Hematopoietic multipotent progenitor cell treated with erythropoietin and hydrocortisone succinate and interleukin-3 and kit ligand, for 15 days (in vitro differentiated cells): ENCODE measurements around the gene RGL2.
"Not testable (repeated sequence)": the region's sequence is repeated elsewhere in the genome, so short reads cannot be mapped to it uniquely, and the experiment has no call there.

Experiments
- DNase-seq: peaks from one replicate; pipeline ENCODE4 v3.0.0-alpha.2; 2015; ENCODE audit warnings: low spot score

Gene RGL2, protein sequence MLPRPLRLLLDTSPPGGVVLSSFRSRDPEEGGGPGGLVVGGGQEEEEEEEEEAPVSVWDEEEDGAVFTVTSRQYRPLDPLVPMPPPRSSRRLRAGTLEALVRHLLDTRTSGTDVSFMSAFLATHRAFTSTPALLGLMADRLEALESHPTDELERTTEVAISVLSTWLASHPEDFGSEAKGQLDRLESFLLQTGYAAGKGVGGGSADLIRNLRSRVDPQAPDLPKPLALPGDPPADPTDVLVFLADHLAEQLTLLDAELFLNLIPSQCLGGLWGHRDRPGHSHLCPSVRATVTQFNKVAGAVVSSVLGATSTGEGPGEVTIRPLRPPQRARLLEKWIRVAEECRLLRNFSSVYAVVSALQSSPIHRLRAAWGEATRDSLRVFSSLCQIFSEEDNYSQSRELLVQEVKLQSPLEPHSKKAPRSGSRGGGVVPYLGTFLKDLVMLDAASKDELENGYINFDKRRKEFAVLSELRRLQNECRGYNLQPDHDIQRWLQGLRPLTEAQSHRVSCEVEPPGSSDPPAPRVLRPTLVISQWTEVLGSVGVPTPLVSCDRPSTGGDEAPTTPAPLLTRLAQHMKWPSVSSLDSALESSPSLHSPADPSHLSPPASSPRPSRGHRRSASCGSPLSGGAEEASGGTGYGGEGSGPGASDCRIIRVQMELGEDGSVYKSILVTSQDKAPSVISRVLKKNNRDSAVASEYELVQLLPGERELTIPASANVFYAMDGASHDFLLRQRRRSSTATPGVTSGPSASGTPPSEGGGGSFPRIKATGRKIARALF

DNA sequence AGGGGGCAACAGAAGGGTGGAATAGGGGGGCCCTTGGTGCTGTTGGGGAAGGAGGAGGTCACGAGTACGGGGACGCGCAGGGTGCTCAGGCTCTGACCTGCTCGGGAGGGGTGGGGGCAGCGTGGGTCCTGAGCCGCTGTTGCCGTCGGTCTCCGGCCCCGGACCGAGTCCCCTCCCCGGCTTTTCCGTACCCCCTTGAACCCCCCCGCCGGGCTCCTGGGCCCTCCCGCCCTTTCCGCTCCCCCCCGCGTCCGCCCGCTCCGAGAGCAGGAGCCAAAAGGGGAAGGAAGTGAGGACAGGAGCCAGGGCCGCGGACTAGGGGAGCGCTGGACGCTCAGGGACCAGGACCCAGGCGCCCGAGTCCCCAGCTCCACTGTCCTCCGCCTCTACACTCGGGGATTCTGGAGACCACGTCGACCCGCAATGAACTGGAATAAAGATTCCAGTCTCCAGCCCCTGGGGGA lies at the start of gene RGL2:
Gene RGL2 (minus strand): TSS at position 170 of the 464 bp plus-strand sequence. CDS start 332 bp downstream, outside the sequence.
- DNase-seq, result peak; percentile 38

DNA sequence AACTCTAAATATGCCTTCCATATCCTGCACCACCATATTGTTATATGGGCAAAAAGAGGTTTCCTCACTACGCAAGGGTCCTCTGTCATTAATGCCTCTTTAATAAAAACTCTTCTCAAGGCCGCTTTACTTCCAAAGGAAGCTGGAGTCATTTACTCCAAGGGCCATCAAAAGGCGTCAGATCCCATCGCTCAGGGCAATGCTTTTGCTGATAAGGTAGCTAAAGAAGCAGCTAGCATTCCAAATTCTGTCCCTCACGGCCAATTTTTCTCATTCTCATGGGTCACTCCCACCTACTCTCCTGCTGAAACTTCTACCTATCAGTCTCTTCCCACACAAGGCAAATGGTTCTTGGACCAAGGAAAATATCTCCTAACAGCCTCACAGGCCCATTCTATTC lies 49.1 kb upstream of the RGL2 start:
- no peak for DNase-seq

DNA sequence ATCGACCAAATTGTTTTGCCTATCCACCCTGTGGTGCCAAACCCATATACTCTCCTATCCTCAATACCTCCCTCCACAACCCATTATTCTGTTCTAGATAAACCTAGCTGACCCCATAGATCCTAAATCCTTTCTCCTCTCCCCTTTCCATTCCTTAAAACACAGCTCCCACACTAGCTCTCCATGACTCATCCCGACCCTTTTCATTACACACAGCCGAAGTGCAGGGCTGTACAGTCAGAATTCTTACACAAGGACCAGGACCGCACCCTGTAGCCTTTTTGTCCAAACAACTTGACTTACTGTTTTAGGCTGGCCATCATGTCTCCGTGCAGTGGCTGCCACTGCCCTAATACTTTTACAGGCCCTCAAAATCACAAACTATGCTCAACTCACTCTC lies 48.2 kb upstream of the RGL2 start:
- not testable (repeated sequence) for DNase-seq

DNA sequence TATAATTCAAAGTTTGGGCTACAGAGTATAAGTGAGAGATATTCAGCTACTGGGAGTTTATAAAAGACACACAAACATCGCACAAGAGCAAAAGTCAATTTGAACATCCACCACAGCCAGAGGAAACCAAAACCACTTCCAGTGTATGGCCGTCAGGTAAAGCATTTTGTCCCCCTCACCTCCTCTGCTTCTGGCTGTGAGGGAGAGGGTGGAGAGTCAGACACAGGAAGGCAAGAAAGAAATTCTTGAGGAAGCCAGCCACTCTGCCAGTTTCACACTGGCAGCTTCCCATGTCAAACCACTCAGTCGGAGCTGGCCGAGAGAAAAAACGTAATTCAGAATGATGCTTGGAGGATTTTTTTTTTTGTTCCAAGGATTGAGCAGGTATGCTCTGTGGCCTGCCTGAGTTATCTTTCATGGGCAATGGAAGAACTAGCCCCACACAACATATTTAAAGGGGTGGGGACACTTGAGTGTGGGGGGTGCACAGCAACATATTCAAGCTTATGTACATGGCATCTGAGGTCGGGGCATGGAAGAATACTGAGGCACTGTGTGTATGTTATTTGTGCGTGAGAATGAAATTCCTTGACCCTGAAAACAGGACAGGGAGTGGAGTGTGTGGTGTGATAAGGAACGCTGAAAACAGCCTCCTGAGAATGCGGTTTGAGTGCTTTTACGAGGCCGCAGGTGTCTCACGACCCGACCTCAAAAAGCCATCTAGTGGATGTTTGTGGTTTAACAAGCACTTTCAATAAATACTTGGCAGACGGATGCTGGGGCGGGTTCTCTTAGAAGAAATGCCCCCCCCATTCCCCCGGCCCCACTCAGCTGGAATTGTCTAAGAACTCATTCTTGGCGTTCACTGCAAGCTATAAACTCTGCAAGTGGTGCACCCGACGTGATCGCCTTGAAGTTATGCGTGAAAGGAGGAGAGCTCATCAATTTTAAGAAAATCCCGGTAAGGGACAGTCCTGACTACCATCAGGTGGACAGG lies 46.3 kb upstream of the RGL2 start:
- DNase-seq, result peak; percentile 84

DNA sequence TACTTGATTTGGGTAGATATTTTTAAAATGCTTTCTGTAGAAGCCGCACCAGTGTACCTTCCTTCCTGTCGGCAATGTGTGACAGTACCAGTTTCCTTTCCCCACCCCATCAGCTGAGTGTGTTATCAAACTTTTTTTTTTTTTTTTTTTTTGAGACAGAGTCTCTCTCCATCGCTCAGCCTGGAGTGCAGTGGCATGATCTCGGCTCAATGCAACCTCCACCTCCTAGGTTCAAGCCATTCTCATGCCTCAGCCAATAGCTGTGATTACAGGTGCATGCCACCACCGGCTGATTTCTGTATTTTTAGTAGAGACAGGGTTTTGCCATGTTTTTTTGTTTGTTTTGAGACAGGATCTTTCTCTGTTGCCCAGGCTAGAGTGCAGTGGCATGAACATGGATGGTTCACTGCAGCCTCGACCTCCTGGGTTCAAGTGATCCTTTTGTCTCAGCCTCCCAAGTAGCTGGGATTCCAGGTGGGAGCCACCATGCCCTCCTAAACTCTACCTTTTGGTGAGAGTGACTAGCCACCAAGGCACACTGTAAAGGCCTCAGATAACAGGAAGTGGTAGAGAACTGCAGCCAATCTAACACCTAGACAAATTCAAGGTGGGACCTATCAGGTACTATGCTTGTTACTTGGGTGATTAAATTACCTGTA lies 45.3 kb upstream of the RGL2 start:
- peak; percentile 23 for DNase-seq

DNA sequence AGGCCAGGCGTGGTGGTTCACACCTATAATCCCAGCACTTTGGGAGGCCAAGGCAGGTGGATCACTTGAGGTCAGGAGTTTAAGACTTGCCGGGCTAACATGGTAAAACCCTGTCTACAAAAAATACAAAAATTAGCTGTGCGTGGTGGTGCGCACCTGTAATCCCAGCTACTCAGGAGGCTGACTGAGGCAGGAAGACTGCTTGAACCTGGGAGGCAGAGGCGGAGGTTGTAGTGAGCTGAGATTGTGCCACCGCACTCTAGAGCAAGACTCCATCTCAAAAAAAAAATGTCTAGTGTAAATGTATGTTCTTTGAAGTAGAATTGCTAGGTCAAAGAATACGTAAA lies 44.8 kb upstream of the RGL2 start:
- not testable (repeated sequence) for DNase-seq

DNA sequence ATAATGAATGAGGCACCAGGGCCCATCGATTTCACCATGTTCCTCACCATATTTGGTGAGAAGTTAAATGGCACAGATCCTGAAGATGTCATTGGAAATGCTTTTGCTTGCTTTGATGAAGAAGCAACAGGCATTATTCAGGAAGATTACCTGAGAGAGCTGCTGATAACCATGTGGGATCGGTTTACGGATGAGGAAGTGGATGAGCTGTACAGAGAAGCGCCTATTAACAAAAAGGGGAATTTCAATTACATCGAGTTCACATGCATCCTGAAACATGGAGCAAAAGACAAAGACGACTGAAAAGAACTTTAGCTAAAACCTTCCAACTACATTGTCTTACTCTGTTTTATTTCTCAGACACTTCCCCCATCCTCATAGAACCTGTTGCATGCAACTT lies 40.5 kb upstream of the RGL2 start:
- no peak for DNase-seq

DNA sequence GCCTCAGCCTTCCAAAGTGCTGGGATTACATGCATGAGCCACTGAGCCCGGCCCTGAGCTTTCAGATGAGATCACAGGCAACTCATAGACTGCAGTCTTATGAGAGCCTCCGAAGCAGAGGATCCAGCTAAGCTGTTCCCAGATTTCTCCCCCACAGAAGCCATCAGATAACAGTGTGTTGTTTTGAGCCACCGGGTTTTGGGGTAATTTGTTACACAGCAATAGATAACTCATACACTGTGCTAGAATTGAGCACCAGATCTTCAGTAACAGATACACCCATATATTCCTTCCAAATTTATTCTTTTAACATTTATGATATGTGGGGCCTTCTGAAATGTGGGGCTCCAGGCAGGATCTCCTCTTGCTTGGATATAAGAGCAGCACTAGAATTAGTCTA lies 37.8 kb upstream of the RGL2 start:
- no peak for DNase-seq

DNA sequence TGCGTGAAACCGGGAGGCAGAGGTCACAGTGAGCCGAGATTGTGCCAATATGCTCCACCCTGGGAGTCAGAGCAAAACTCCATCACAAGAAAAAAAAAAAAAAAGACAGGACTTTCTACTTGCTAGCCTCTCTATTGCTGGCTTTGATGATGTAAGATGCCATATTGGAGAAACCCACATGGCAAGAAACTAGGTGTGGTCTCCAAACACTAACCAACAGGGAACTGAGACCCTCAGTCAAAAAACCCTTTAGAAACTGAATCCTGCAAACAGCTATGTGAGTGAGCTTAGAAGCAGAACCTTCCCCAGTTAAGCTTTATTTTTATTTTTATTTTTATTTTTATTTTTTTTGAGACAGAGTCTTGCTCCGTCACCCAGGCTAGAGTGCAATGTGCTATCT lies 37.2 kb upstream of the RGL2 start:
- no peak for DNase-seq

DNA sequence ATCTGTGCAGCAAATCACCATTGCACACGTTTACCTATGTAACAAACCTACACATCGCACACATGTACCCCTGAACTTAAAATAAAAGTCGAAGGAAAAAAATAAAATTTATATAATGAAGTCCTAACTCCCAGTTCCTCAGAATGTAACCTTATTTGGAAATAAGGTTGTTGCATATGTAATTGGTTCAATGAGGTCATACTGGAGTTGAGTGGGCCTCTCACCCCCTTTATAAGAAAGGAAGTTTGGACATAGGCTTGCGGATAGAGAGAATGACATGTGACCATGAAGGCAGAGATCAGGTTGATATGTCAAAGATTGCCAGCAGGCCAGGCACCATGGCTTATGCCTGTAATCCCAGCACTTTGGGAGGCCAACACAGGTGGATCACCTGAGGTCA lies 34.9 kb upstream of the RGL2 start:
- no peak for DNase-seq

DNA sequence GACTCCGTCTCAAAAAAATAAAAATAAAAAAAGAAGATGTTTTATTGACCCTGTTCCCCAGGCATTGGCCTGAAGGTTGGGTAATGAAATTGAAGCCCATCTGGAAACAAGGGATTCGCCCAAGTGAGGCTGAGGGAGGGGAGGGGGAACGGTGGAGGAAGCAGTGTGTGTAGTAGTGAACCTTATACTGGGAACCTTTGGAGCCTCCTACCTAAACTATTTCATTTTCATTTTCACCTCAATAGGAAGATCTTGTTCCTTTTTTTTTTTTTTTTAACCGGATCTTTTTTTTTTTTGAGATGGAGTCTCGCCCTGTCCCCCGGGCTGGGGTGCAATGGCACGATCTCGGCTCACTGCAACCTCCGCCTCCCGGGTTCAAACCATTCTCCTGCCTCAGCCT lies 32.0 kb upstream of the RGL2 start:
- no peak for DNase-seq

DNA sequence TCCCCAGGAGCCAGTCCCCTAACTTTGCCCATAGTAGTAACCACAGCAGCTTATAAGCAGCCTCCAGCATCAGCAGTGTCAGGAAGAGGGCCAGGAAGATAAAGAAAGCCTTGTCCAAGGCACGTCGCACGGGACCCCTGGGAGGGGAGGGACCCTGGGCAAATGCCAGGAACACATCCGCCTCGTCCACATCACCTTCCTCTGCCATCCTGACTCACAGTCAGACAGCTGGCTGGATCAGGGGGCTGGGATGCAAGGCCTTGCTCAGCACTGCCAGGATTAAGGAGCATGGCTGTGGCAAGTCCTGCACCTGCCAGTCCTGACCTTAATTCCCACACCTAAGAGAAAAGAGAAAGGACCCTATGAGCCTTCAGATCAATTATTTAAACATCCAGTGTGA lies 30.3 kb upstream of the RGL2 start:
- DNase-seq, result no peak

DNA sequence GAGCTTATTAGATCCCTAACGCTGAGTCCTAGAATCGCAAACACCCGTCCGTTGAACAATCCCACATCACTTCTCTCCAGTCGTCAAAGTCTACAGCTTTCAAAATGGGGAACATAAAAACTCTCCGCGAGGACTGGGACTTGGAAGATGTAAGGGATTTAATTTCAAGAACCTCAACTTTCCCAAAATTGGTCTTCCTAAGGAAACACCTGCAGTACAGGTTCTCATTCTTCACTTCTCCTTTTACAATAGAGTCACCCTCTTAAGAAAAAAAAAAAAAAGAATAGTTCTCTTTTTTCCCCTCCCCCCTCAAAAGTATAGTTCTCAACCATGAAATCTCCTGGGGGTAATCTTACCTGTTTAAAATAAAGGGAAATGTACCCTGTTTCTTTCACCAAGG lies 25.4 kb upstream of the RGL2 start:
- no peak for DNase-seq

DNA sequence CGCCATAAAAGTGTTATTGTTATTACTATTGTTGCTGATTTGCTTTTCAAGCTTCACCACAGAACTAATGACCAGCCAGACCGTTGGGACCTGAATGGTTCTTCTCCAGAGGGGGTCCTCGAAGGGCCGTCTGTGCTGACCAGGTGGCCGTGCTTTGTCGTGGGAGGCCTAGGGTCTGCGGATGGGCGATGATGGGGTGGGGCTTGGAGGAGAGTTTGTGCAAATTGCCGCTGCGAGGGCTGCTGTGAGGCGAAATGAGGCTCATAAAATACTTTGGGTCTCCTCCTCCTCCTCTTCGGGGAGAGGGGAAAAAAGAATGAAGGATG lies 24.8 kb upstream of the RGL2 start:
- DNase-seq, result no peak

DNA sequence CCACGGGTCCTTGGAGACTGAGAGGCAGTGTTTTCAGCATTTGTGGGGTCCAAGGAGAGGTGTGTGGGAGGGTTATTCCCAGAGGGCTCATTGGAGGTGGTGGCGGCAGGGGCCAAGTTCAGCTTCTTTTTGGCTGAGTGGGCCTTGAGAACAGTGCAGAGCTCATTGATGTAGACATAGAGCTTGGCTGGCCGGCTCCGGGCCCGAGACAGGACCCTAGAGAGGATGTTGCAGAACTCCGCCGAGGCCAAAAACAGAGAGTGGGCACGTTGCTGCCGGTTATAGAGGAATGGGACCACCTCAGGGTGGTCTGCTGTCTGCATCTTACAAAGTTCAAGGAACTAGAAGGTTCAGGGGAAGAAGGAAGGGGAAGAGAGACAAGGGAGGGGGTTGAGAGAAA lies 22.5 kb upstream of the RGL2 start:
- no peak for DNase-seq

DNA sequence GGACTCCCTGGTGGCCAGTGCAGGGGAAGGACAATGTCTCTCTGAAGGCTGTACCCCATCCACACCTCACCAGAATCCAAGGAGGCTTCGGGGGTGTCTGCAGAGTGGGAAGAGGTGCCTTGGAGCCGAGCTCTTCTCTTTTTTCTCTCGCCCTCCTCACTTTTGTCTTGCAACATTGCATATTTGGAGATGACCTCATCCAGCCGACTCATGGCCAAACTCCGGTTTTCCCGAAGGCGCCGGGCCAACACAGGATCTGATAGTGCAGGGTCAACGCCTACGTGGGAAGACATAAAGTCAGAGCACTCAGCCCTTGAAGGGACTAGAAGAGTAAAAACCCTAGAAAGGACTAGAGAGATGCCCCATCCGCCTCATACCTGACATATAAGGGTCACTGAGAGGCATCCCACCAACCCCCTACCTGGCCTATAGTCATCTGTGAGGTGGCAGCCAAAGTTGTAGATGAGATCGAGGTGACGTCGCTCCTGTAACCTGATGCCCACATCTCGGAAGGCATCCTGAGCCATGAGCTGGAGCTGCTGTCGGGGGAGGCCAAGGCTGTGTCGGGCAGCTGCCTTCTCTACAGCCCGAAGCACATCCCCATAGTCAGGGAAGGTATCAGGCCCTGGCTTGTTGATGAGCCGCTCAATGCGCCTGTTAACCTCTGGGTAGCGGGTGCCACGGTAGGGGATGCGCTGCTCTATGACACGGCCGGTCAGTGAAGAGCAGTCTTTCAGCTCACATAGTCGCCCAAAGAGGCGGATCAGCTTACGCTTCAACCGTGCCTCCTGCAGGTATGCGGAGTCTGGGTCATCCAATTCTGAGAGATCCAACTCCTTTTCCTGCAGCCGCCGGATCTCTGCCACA lies 21.8 kb upstream of the RGL2 start:
- no peak for DNase-seq

DNA sequence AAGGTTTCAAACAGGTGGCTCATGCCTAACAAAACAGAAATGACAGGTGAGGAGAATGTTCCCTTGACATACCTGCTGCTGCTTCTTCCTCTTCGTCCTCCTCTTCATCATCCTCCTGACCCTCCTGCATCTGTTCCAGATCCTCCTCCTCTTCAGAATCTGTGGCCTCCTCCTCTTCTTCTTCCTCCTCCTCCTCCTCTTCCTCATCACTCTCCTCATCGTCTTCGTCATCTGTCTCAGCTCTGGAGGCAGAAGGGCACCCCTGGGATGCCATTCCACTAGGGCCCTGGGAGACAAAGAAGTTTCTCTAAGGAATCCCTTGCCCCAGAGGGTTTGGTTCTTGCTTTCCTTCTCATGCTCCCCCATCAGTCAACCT lies 21.2 kb upstream of the RGL2 start:
- DNase-seq, result no peak

DNA sequence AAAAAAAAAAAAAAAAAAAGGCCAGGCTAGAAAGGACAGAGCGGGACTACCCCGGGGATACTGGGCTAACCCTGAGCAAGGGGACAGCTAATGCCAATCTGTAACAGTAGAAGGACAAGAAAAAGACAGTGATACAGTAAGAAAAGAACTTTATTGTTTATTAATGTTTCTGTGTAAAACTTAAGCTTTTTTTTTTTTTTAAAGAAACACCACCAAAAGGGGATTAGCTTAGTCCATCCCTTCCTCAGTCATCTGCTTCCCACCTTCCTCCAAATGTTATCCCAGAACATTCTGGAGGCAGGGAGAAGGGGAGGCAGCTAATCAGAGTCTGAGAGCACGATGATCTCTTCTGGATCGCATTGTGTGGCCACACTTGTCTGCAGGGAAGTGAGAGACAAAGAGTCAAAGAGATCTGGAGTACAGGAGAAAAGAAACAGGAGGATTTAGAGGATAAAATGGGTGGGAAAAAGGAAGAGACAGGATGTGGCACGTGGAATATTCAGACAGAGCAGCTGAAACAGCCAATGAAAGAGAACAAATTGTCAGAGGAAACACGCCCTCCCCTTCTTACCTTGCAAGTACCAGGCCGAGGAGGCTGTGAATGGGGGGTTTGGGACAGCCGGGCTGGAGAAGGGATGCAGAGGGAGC lies 19.8 kb upstream of the RGL2 start:
- no peak for DNase-seq

DNA sequence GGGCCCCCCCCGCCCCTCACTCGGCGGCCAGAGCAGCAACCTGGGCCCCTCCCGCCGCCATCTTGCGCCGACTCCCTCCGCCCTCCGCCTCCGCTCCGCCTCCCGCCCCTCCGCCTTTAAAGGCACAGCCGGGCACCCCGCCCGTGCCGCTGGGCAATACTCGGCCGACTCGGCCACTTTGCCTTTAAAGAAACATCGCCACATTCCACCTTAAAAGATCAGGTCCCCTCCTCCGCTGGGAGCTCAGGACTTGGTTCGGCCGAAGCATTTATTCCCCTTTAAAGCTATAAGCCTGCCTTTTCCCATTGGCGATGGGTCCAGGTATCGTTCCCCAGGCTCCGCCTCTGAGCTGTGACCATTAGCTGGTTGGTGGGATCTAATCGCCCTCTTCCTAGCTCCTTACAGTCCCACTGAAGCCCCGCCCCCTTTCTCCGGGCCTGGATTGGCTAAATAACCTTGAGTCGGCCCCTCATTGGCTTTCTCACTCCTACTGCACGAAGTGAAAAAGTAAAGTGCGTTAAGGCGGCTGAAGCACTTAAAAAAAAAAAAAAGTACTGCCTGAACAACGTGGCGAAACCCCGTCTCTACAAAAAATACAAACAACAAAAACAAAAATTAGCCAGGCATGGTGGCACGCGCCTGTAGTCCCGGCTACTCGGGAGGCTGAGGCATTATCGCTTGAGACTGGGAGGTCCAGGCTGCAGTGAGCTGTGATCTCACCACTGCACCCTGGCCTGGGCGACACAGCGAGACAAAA lies 19.1 kb upstream of the RGL2 start, which contains the start of gene ZBTB22:
Gene ZBTB22 (minus strand): TSS at position 76 of the 757 bp plus-strand sequence. CDS start 828 bp downstream, outside the sequence.
- peak; percentile 99 for DNase-seq

DNA sequence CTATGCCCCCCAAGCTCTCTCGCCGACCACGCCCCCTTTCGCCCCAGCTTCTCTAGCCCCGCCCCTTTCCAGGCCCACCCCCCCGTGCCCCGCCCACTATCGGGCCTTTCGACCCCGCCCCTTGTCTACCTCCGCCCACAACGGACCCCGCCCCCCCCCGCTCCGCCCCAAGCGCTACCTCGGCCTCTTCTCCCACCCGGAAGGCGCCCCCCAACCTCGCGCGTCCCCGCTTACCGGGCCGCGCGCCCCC lies 18.6 kb upstream of the RGL2 start:
- DNase-seq, result peak; percentile 80
